Measurements from ENCODE around the gene CNTNAP2.

Gene CNTNAP2

DNA sequence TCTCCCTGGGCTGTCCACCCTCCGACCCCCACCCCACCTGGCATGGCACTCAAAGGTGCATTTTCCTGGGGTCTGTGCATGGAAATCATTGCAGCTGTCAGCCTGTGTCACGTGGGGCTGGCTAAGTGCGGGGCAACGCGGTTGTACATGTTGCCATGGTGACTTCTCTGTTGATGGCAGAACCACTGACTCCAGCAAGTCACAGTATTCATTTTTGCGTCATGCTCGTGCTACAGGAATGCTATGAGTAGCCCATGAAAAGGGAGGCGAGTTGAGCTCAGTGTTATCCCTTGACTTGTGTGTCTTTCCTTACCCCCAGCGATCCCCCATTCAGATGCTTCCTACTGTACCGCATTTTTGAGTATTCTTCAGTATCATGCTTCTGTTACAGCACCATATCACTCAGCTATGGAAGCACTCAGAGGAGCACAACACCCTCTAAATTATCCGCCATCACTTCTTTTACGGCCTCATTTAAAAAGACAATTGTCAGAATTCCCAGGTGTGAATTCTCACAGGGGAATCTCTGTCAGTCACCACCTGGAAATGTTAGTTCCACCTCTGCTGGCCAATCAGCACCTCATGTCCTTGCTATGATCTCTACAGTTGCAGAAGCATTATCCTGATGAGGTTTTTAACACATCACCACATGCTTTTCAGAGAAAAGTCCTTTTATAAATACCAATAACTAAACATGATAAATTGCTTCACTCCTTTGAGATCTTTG lies 2279.6 kb downstream of the CNTNAP2 start:
- no peak for DNase-seq (ENCODE audit: low spot score)
- TF ChIP-seq, protein P1, sequence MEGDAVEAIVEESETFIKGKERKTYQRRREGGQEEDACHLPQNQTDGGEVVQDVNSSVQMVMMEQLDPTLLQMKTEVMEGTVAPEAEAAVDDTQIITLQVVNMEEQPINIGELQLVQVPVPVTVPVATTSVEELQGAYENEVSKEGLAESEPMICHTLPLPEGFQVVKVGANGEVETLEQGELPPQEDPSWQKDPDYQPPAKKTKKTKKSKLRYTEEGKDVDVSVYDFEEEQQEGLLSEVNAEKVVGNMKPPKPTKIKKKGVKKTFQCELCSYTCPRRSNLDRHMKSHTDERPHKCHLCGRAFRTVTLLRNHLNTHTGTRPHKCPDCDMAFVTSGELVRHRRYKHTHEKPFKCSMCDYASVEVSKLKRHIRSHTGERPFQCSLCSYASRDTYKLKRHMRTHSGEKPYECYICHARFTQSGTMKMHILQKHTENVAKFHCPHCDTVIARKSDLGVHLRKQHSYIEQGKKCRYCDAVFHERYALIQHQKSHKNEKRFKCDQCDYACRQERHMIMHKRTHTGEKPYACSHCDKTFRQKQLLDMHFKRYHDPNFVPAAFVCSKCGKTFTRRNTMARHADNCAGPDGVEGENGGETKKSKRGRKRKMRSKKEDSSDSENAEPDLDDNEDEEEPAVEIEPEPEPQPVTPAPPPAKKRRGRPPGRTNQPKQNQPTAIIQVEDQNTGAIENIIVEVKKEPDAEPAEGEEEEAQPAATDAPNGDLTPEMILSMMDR (IDR thresholded peaks at IDR 0.05; ENCODE audit: extremely low read depth, missing control alignments): no peak

DNA sequence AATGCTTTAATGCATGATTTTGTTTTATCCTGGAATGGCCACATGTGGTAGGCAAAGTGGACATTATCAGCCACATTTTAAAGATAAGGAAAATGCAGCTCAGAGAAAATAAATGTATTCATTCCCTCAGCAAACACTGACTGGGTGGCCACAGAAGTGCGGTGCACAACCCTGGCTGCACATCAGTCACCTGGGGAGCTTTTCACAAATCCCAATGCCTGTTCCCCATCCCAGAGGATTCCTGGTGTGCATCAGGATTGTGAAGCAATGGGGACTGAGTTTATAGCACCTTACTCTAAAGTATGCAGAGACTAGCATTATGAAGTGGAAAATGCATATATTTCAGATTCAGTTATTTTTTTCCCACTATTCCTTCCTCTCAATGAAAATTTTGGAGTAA lies 2280.5 kb downstream of the CNTNAP2 start:
- TF ChIP-seq, protein P1 (IDR thresholded peaks at IDR 0.05; ENCODE audit: extremely low read depth, missing control alignments): no peak
- no peak for DNase-seq (ENCODE audit: low spot score)

DNA sequence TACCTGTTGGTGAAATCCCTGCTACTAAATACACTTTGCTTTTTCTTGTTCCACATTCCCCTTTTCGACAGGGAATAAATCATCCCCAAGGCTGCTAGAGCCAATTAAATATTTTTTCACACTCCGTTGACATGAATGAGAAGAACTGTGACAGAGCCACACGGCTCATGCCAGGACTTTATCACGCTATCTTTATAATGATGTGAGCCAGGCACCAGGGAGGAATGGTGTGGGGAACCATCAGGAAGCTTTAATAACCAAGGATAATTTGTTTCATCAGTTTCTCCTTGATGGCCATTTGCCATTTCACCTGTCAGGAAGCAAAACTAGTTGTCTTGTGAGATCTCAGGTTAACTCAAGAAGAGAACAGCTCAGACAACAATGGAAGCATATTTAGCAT lies 2280.9 kb downstream of the CNTNAP2 start:
- TF ChIP-seq, protein P1 (IDR thresholded peaks at IDR 0.05; ENCODE audit: extremely low read depth, missing control alignments): no peak
- DNase-seq (ENCODE audit: low spot score): no peak

DNA sequence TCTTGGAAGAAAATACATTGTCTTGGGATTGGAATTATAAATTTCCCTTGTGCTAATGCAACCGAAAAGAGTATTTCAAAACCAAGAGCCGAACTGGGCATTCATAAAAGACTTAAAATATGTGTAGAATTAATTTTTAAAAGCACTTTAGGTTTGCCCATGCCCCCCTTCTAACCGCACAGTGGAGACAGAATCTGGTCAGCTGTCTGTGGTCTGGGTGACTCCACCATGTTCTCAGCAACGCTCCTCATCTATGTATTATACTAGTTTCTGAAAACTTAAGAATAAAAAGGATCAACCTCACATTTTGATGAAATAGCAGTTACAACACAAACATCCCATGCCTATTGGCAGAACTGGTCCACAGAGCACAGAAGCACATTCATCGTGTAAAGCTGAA lies 2281.4 kb downstream of the CNTNAP2 start:
- TF ChIP-seq, protein P1 (IDR thresholded peaks at IDR 0.05; ENCODE audit: extremely low read depth, missing control alignments): no peak
- no peak for DNase-seq (ENCODE audit: low spot score)

DNA sequence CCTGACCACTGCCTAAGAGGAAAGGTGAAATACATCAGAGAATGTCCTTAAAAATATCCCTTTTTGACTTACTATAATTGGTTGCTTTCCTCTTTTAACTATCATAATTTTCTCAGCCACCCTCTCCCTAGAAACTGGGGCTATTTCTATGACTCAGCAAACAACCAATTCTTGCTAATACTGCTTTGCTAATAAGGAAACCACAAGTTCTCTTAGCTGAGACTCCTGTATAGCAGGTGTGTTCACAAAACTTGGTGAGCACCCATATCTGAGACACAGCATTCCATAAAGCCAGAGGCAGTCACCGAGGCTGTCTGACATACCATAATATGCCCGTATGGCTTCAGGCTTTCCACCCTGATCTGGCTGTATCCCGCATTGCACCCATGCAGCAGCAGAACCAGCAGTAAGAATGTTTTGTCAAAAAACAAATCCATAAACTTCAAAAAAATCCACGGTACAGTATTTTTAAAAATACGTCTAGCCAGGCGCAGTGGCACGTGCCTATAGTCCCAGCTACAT lies 2282.3 kb downstream of the CNTNAP2 start:
- TF ChIP-seq, protein P1 (IDR thresholded peaks at IDR 0.05; ENCODE audit: extremely low read depth, missing control alignments): no peak
- DNase-seq (ENCODE audit: low spot score): no peak

DNA sequence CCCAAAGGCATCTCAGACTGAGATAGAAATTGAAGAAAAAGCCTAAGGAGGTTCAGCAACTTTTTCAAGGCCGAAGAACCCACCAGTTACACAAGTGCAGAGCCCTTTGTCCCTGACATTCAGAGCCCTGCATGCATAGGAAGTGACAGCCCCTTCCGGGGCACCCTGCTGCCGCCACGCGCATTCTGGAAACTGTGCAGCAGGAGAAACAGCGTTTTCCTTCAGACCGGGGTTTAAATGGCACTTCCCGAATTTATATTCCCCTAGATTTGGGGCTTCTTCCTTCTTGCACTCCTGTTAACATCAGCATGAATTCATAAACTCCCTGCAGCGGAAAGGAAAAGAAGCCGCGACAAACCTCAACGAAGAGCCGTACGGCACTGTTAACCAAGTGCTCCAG lies 2283.5 kb downstream of the CNTNAP2 start:
- TF ChIP-seq, protein P1 (IDR thresholded peaks at IDR 0.05; ENCODE audit: extremely low read depth, missing control alignments): no peak
- no peak for DNase-seq (ENCODE audit: low spot score)

DNA sequence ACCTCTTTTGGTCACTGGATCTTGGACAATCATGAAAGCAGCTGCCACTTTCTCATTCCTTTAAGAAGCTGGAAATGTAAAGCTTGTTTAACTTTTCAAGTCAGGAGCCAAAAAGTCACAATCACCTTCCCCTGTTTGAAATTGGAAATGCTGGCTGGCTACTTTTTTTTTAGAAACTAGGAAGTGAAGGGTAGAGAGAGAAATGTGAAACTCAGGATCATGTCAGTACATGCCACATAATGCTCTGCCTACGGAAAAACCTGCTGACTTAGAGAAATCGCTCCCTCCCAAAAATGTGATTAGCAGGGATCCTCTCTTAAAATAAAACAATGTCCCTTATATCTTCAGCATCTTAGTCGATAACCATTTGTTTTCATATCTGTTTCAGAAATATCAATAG lies 2285.6 kb downstream of the CNTNAP2 start:
- no peak for DNase-seq (ENCODE audit: low spot score)
- TF ChIP-seq, protein P1 (IDR thresholded peaks at IDR 0.05; ENCODE audit: extremely low read depth, missing control alignments): no peak
